T-helper 9 cell (primary cell): Measurements from ENCODE around the gene CIAO2A.
"Not testable (repeated sequence)": the region's sequence is repeated elsewhere in the genome, so short reads cannot be mapped to it uniquely, and the experiment has no call there.

Source experiments
- DNase-seq: peaks from one replicate; pipeline ENCODE4 v3.0.0-alpha.2; 2020

The CIAO2A gene

DNA sequence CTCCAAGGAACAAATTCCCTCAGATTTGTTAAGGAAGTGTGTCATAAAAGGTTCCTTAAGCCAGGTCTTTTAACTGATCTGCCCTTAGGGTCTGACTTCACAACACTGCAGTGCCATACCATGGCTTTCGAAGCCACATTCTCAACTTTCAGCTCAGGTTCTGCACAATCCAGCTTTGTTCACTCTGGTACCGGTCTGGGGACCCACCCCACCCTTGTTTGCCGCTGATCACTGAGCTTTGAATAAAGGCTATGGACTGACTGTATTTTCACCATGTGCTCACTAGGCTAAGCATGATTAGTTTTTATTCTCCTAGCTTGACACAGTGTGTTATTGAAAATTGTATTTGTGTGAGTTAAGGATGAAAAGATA, 18.0 kb upstream of the CIAO2A start:
- no peak for DNase-seq

DNA sequence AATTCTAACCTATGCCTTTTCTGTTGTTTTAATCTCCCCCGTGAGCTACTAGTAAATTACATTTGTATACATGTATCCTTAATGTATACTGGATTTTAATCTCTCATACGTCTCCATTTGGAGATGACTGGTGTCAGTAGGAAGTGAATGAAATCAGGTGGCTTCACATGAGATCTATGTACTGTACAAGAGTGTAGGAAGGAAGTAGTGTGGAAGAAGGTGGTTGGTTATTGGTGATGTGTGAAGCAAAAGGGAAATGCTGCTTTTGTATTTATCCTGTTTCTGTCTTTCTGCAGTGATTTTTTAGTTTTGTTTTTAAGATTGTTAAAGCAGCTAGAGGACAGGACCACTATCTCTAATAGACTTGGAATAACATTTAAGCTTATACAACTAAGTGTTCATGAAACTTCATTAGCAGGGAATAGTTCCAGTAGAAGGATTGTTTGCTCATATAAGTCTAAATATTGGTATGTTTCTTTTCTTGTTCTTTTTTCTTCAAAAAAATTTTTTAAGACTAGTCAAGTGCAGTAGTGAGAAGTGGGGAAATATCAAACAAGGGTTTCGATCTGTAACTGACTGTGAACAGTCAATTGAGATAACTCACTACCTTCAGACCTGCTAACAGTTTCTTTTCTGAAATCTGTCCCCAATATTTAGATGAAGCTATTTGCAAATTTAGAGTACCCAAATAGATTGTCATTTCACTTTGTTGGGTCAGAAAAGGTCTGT, 17.5 kb upstream of the CIAO2A start:
- DNase-seq: no peak

DNA sequence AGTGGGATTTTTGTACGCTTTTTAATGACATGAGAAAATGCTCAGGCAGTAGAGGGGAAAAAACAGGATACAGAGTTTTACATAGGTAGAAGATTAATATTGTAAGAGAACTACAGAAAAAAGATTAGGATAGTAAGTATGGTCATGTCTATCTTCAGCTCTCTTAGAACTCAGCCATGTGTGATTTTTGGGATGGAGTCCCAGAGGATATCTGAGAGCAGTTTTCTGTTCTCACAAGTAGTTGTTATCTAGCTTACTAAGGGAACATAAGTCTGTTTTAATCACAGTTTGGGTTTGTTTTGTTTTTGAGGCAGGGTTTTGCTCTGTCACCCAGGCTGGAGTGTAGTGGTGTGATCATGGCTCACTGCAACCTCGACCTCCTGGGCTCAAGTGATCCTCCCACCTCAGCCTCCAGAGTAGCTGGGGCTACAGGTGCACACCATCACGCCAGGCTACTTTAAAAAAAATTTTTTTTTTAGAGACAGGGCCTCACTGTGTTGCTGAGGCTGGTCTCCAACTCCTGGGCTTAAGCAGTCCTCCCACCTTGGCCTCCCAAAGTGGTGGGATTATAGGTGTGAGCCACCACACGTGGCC, 16.6 kb upstream of the CIAO2A start:
- not testable (repeated sequence) for DNase-seq

GRCh38 chr15:64107337-64107736, 13.7 kb upstream of the CIAO2A start:
- no peak for DNase-seq

- no peak for DNase-seq
Measured at GRCh38 chr15:64105113-64105704, 11.6 kb upstream of the CIAO2A start.

- DNase-seq: no peak
Measured at GRCh38 chr15:64102497-64102896, 8.9 kb upstream of the CIAO2A start.

DNA sequence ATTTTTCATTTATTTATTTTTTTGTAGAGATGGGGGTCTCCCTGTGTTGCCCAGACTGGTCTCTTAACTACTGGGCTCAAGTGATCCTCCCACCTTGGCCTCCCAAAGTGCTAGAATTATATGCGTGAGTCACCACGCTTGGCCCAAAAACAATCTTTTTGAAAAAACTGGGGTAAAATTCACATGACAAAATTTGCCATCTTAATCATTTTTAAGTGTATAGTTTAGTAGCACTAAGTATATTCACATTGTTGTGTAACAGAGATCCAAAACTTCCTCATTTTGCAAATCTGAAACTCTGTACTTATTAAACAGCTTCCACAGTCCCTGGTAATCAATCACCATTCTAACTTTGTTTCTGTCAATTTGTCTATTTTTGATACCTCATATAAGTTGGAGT, 7.3 kb upstream of the CIAO2A start:
- no peak for DNase-seq

DNA sequence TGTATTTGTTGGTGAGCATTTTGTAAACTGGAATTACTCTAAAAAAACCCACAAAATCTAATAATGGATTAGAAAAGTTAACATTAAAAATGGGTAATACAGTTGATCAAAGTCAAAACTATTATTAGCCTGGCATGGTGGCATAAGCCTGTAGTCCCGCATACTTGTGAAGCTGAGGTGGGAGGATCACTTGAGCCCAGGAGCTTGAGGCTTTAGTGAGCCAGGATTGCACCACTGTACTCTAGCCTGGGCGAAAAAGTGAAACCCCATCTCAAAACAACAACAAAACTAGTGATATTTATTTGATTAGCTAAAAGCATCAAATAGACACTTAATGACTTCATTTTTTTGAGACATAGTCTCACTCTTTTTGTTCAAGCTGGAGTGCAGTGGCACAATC, 5.7 kb upstream of the CIAO2A start:
- no peak for DNase-seq

DNA sequence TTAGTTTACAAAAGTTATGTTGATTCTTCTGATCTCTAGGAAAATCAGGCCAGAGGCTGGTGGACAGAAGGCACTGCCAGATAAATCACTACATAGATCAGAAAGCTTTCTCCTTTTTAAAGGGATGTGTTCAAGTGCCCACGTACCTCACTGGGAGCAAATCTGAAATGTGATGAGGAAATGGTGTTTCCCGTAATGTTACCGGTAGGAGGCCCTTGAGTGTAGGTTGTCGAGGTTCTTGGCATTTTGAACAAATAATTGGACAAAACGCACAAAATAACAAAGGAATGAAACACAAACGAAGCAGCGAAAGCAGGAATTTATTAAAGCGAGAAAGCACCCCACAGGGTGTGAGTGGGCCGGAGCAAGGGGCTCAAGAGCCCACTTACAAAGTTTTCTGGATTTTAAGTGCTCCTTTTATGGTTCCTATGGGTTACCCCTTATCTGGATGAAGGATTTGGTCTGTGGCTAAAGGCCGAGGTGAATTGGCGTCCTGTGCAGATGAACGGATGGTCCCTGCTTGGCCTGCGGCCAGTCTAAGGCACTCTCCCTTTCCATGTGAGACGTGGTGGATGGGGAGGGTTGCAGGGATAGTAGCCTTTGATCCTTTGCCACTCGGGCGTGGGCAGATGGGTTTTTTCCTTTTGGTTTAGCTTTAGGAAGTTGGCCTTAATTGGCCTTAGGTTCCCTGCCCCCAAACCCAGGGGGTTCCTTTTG, 3.2 kb upstream of the CIAO2A start:
- DNase-seq: no peak

GRCh38 chr15:64095795-64096667, 2.4 kb upstream of the CIAO2A start, which contains the start of gene SNX1:
Gene SNX1, plus strand, starts transcription at chr15:64095982. Its CDS starts 32 bp downstream, at chr15:64096014.
- DNase-seq: peak; percentile 92

DNA sequence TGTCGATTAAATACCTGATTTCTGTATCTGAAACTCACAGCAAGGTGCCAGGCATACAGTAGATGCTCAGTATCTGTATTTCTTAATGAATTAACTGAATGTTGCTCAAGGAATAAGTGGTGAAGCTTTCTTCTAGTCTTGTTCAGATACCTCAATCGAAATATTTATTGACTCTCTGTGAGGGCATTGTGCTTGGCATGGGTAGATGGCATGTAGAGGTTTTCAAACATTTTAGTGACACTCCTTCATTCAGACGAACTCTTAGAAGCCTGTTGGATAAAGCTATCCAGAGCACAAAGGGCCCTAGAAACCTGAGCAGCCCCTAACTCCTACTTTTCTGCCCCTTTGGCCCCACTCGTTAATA, 1.8 kb upstream of the CIAO2A start:
- DNase-seq: no peak

GRCh38 chr15:64092864-64093626, 593 bp downstream of the CIAO2A start:
- DNase-seq: peak; percentile 6

DNA sequence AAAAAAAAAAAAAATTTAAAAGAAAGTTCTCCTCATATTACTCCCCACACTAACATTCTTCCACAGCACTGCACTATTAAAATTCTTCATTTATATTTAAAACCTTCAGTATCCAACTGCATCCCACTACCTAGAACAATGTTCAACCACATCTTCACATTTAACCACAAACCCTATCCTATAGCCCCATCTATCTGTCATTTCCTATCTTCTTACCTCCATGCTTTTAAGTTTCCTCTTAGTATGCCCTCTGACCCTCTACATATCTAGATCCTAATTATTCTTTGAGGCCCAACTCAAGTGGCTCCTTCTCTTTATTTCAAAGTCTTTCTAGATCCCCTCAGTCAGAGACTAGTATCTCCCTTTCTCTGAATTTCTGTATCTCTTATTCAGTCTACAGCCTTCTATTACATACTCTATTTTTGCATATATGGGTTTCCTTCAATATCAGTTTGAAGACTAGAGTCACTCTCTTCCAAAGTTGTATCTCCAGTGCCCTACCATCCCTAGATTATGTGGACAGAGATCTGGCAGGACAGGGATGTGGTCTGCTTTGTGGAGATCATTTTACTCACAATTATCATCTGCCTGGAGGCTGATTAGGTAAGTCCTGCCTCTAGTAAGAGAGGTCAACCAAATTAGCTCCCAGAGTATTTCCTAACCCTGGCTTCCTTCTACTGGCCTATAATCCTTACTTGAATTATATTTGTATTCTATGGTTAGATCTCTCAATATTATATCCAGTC, 1.4 kb downstream of the CIAO2A start:
- no peak for DNase-seq

DNA sequence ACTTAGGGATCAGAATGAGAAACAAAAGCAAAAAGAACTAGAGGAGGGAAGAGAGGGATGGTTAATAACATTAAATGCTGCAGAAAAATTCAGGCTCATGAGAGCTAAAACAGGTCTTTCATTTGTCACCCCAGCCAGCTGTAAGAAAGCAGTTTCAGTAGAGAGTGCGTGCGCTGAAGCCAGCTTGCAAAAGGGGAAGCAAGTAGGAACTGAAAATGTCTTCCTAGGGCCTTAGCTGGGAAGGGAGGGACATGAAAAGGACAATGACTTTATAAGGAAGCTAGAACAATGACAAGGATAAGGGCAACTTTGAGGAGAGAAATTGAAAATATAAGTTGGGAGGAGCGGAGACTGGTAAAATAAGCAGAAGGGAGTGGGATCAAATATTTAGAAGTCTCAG, 3.1 kb downstream of the CIAO2A start:
- no peak for DNase-seq

GRCh38 chr15:64089543-64090280, 3.9 kb downstream of the CIAO2A start:
- DNase-seq: no peak

GRCh38 chr15:64082757-64083156, 10.9 kb downstream of the CIAO2A start:
- no peak for DNase-seq

DNA sequence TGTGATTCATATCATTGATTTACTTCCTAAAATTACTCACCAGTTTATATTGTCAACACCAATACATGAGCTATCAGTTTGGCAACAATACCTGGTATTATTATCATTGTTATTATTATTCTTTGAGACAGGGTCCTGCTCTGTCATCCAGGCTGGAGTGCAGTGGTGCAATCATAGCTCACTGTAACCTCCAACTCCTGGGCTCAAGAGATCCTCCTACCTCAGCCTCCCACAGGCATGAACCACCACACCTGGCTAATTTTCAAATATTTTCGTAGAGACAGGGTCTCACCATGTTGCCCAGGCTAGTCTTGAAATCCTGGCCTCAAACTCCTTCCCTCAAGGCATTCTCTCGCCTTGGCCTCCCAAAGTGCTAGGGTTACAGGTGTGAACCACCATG, 20.1 kb downstream of the CIAO2A start:
- not testable (repeated sequence) for DNase-seq

DNA sequence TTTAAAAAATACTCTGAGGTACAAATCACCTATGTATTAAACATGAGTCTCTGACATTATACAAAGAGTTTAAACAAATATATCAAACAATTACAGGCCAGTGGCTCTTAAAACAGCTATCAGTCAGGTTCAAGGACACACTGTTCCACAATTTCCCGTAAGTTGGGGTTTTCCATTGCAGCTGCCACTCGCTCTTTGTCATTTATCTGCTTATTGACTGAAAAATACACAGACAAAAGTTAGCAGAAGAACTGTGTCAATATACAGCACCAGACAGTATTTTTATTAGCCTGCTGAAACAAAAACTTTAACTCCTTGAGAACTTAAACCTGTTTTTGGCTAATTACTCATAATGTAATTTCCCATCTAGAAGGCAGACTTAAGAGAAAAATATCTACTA, 20.8 kb downstream of the CIAO2A start:
- DNase-seq: no peak

DNA sequence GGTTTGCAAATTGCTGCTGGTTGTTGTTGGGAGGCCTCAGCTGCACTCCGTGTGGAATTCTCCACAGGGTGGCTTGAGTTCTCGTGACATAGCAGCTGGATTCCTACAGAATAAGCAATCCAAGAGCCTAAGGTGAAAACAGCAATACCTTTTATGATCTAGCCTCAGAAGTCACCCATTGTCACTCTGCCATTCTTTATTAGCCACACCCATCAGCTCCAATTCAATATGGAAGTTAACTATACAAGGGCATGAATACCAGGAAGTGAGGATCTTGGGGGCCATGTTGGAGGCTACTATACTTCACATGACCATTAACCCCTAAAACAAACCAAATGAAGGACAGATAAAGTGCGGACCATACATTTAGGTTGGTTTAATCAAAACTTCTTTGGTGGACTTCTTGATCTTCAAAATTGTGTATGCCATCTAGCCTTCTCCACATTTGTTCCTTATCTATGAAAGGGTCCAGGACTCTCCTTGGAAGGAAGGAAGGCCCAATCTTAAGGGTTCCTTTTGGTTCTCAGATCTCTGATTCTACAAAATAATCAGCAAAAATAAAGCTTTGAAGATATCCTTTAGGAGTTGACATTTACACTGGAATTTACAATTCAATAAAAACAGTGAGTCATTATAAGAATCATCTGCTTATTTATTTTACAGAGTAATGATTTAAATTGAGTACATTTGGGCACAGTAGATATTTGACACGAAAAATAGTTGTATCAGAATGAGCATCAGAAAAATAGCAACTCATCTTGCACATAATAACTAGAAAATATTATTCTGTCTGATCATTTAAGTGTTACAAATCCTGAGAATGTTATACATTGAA, 21.5 kb downstream of the CIAO2A start:
- no peak for DNase-seq
